ENCODE measurements around the gene MINPP1. TPM values are rescaled to one million over a fixed set of nuclear protein-coding genes. Genes with fewer than 3 reads are reported as not detected.
A peak's percentile ranks its signal among the peaks of the same experiment; 100 is the strongest.

The MINPP1 gene
- total RNA-seq, 4 donors from 2014 or later, result 2.3 to 9.4 (median 6.9) TPM

DNA sequence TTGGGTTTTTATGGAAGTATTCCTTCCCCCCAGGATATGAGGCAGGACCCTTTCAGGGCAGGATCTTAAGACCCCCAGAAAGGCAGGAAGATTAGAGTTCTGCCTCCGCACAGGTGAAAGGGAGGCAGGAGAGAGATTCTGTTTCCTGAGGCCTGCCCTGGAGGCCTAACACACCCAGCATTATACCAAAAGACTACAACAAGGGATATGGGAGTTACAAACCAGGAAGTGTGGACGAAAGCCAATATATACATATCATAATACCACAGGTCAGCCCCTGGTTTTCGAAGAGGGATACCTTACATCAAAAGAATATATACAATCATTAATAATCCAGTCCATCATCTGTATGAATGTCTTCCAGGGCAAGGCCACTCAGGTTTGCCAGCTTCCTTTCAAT, 14.2 kb downstream of the MINPP1 start:
- WGBS, 2 donors, result 82 to 90% methylated on average over 2 of the region's 3 CpGs
- no peaks in the 10 kb centered on the region for H3K9me3 ChIP-seq
- no peak for DNase-seq
- no peak for TF ChIP-seq POLR2A (IDR thresholded peaks at IDR 0.05)
- TF ChIP-seq, protein P1, sequence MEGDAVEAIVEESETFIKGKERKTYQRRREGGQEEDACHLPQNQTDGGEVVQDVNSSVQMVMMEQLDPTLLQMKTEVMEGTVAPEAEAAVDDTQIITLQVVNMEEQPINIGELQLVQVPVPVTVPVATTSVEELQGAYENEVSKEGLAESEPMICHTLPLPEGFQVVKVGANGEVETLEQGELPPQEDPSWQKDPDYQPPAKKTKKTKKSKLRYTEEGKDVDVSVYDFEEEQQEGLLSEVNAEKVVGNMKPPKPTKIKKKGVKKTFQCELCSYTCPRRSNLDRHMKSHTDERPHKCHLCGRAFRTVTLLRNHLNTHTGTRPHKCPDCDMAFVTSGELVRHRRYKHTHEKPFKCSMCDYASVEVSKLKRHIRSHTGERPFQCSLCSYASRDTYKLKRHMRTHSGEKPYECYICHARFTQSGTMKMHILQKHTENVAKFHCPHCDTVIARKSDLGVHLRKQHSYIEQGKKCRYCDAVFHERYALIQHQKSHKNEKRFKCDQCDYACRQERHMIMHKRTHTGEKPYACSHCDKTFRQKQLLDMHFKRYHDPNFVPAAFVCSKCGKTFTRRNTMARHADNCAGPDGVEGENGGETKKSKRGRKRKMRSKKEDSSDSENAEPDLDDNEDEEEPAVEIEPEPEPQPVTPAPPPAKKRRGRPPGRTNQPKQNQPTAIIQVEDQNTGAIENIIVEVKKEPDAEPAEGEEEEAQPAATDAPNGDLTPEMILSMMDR (IDR thresholded peaks at IDR 0.05), result no peak
- no peaks in the 10 kb centered on the region for H3K27me3 ChIP-seq
- no peak overlapping the region for H3K4me3 ChIP-seq
- no peaks in the 10 kb centered on the region for H3K4me1 ChIP-seq
- peaks cover 0 to 66% (median 0%) of the 10 kb centered on the region in 3 donors for H3K36me3 ChIP-seq
- H3K27ac ChIP-seq, result no peak overlapping the region
- intact Hi-C loops (cut with DNase I), result no loop called here

DNA sequence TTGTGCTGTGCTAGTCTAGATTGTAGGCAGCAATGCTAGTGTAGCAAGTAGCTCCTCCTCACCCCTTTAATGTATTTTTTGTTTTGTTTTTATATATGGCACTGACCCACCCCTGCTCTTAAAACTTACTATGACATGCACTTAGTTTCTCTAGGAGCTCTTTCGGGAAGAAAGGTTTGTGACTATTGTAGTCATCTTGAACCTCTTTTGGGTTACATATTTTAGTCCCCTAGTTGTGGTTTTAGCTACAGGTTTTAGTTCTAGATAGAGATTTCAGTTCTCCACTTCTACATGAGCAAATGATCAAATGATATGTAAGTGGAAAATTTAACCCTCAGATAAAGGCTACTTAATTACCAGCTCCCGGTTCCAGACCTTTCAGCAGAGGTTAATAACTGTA, 14.9 kb downstream of the MINPP1 start:
- no peaks in the 10 kb centered on the region for H3K4me1 ChIP-seq
- H3K27me3 ChIP-seq, result no peaks in the 10 kb centered on the region
- H3K36me3 ChIP-seq, result peaks cover 0 to 59% (median 0%) of the 10 kb centered on the region in 3 donors
- no peak overlapping the region for H3K4me3 ChIP-seq
- TF ChIP-seq, protein P1 (IDR thresholded peaks at IDR 0.05), result no peak
- TF ChIP-seq POLR2A (IDR thresholded peaks at IDR 0.05), result no peak
- 79 to 96% methylated on average over 2 of the region's 2 CpGs for WGBS, 2 donors
- H3K9me3 ChIP-seq, result no peaks in the 10 kb centered on the region
- intact Hi-C loops (cut with DNase I), result no loop called here
- H3K27ac ChIP-seq, result no peak overlapping the region
- DNase-seq, result no peak

DNA sequence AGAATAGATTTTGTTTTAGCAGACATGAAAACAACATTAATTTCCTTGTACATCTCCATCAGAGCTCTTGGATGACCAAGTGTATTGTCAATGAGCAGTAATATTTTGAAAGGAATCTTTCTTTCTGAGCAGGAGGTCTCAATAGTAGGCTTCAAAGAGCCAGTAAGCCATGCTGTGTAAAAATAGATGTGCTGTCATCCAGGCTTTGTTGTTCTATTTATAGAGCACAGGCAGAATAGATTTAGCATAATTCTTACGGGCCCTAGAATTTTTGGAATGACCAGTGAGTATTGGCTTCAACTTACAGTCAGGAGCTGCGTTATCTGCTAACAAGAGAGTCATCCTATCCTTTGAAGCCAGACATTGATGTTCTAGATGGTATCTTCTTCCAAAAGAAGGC, 19.0 kb downstream of the MINPP1 start:
- H3K27me3 ChIP-seq, result no peaks in the 10 kb centered on the region
- intact Hi-C loops (cut with DNase I), result no loop called here
- TF ChIP-seq POLR2A (IDR thresholded peaks at IDR 0.05), result no peak
- TF ChIP-seq, protein P1 (IDR thresholded peaks at IDR 0.05), result no peak
- DNase-seq, result no peak
- no peaks in the 10 kb centered on the region for H3K4me1 ChIP-seq
- 63 to 79% methylated on average over 2 of the region's 2 CpGs for WGBS, 2 donors
- peaks cover 0 to 43% (median 0%) of the 10 kb centered on the region in 3 donors for H3K36me3 ChIP-seq
- no peak overlapping the region for H3K4me3 ChIP-seq
- no peak overlapping the region for H3K27ac ChIP-seq
- peaks cover 0 to 5% (median 0%) of the 10 kb centered on the region in 3 donors for H3K9me3 ChIP-seq

DNA sequence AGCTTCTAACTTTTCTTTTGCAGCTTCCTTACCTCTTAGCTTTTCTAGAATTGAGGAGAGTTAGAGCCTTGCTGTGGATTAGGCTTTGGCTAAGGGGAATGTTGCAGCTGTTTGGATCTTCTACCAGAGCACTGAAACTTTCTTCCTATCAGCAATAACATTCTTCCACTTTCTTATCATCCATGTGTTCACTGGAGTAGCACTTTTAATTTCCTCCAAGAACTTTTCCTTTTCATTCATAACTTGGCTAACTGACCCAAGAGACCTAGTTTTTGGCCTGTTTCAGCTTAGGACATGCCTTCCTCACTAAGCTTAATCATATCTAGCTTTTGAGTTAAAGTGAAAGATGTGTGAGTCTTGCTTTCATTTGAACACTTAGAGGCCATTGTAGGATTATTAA, 19.6 kb downstream of the MINPP1 start:
- no peaks in the 10 kb centered on the region for H3K27me3 ChIP-seq
- intact Hi-C loops (cut with DNase I), result no loop called here
- no peak overlapping the region for H3K4me3 ChIP-seq
- H3K27ac ChIP-seq, result no peak overlapping the region
- no peak for DNase-seq
- H3K9me3 ChIP-seq, result peaks cover 0 to 5% (median 0%) of the 10 kb centered on the region in 3 donors
- H3K36me3 ChIP-seq, result peaks cover 0 to 37% (median 0%) of the 10 kb centered on the region in 3 donors
- no peaks in the 10 kb centered on the region for H3K4me1 ChIP-seq
- TF ChIP-seq, protein P1 (IDR thresholded peaks at IDR 0.05), result no peak

DNA sequence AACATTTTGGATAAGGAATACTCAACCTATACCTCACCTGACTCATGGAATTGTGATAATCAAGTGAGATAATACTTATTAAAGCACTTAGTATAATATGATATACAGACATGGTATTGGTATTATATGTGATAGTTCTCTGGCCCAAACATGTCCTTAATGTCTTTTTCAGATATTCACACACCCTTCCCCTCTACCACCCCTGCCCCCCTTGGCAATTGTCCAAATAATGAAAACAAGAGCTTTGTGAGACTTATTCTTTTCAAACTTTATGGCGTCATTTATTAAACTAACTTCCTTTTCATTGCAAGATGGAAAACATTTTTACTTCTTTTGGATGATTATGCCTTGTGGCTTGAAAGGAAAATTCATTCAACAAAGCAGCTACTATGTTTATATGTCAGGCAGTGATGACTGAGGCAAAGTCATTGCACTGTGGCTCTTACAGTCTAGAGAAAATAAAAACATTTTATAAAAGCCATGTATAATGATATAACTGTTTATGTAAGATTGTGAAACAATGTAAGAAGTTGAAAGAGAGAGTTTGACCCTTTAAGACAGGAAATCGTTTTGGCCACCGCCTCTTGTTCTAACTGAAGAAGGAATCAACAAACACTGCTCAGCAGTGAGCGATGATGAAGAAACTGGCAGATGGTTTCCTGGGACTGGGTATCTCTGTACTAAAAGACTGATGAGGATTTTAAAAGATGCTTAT, 27.4 kb downstream of the MINPP1 start:
- peak overlapping the region in 3 of 4 donors; percentile 60 to 72 (median 64) for H3K27ac ChIP-seq
- H3K27me3 ChIP-seq, result no peaks in the 10 kb centered on the region
- intact Hi-C loops (cut with DNase I), result loop anchor here (10.0 kb wide), 2 partner anchors 123 to 243 kb away; partner anchors contain the start of gene PAPSS2
- no peak overlapping the region for H3K4me3 ChIP-seq
- peaks cover 0 to 26% (median 0%) of the 10 kb centered on the region in 3 donors for H3K36me3 ChIP-seq
- 29 to 71% methylated on average over 4 of the region's 4 CpGs for WGBS, 2 donors
- H3K9me3 ChIP-seq, result no peaks in the 10 kb centered on the region
- H3K4me1 ChIP-seq, result peaks cover 0 to 18% (median 0%) of the 10 kb centered on the region in 3 donors
- no peak for DNase-seq
- TF ChIP-seq, protein P1 (IDR thresholded peaks at IDR 0.05), result no peak
- TF ChIP-seq POLR2A (IDR thresholded peaks at IDR 0.05), result no peak
